IMR-90 (cell line): ENCODE results near the gene SNX27. TPM values are rescaled to one million over a fixed set of nuclear protein-coding genes. Genes with fewer than 3 reads are reported as not detected.

ENCODE experiments used
- ATAC-seq: fragments of 200-7000 bp; cut with Tn5 transposase; 2 replicates; pipeline ENCODE4 v1.9.1; 2020; ENCODE audit warnings: low read depth, mild to moderate bottlenecking, moderate library complexity
- BruUV-seq: library from RNA; stranded (reverse); fragments of 400-500 nt; replicated peaks from 2 replicates; lab custom pipeline; 2021; lab: Mats Ljungman, UMichigan
- CTCF ChIA-PET: fragments of 300-600 bp; formaldehyde crosslinking; extraction: SDS; loops from one replicate; lab custom pipeline; 2021; ENCODE audit warnings: antibody characterized with exemption; lab: Yijun Ruan, JAX
- POLR2A ChIA-PET: fragments of 300-600 bp; sonication (Branson Sonifier 250); formaldehyde crosslinking; loops from one replicate; lab custom pipeline; 2022; ENCODE audit warnings: antibody characterized with exemption; ENCODE audit not compliant: unreplicated experiment; lab: Charles Lee
- DNase-seq: peaks from one replicate; pipeline ENCODE4 v3.0.0; 2013
- H2AFZ ChIP-seq: replicated peaks from 2 replicates; pipeline ENCODE3; 2013; ENCODE audit warnings: low read length, mild to moderate bottlenecking; ENCODE audit not compliant: poor library complexity
- H2AK5ac ChIP-seq: 2 replicates; pipeline ENCODE4 v1.6.1; 2013; ENCODE audit warnings: low read depth, low read length, inconsistent platforms
- H2AK9ac ChIP-seq: replicated peaks from 2 replicates; pipeline ENCODE3; 2013; ENCODE audit warnings: mild to moderate bottlenecking, low read depth, low read length, moderate library complexity; ENCODE audit not compliant: poor library complexity
- H2BK120ac ChIP-seq: 2 replicates; pipeline ENCODE4 v1.6.1; 2013; ENCODE audit warnings: low read depth, low read length, inconsistent platforms
- H2BK15ac ChIP-seq: 3 replicates; pipeline ENCODE4 v1.6.1; 2013; ENCODE audit warnings: low read depth, low read length, inconsistent platforms
- H2BK20ac ChIP-seq: 2 replicates; pipeline ENCODE4 v1.6.1; 2013; ENCODE audit warnings: low read depth, mild to moderate bottlenecking, inconsistent platforms, low read length, moderate library complexity
- H2BK5ac ChIP-seq: 2 replicates; pipeline ENCODE4 v1.6.1; 2013; ENCODE audit warnings: mild to moderate bottlenecking, low read depth, low read length, inconsistent platforms; ENCODE audit not compliant: poor library complexity, severe bottlenecking
- H3K14ac ChIP-seq: replicated peaks from 2 replicates; pipeline ENCODE4 v1.6.1; 2013; ENCODE audit warnings: low read depth, low read length, inconsistent platforms
- H3K18ac ChIP-seq: 2 replicates; pipeline ENCODE4 v1.6.1; 2013; ENCODE audit warnings: low read depth, low read length, control low read depth
- H3K23ac ChIP-seq: 2 replicates; pipeline ENCODE4 v1.6.1; 2013; ENCODE audit warnings: low read depth, low read length, inconsistent platforms
- H3K27ac ChIP-seq: 2 replicates; pipeline ENCODE4 v1.5.1; 2013; ENCODE audit warnings: mild to moderate bottlenecking, control low read depth, low read length; ENCODE audit not compliant: insufficient read depth
- H3K27me3 ChIP-seq: 2 replicates; pipeline ENCODE4 v1.6.1; 2013; ENCODE audit warnings: low read length; ENCODE audit not compliant: control insufficient read depth, insufficient read depth
- H3K36me3 ChIP-seq: 2 replicates; pipeline ENCODE4 v1.6.1; 2013; ENCODE audit warnings: low read length, mixed read lengths; ENCODE audit not compliant: control insufficient read depth, insufficient read depth
- H3K4ac ChIP-seq: 2 replicates; pipeline ENCODE4 v1.6.1; 2013; ENCODE audit warnings: low read depth, low read length, inconsistent platforms
- H3K4me1 ChIP-seq: 2 replicates; pipeline ENCODE4 v1.6.1; 2013; ENCODE audit warnings: low read length, mixed read lengths; ENCODE audit not compliant: control insufficient read depth, insufficient read depth
- H3K4me2 ChIP-seq: 2 replicates; pipeline ENCODE4 v1.6.1; 2013; ENCODE audit warnings: low read depth, mild to moderate bottlenecking, control low read depth, low read length, moderate library complexity
- H3K4me3 ChIP-seq: 2 replicates; pipeline ENCODE4 v1.5.1; 2013; ENCODE audit warnings: low read depth, mild to moderate bottlenecking, control low read depth, low read length, moderate library complexity; ENCODE audit not compliant: insufficient read depth
- H3K56ac ChIP-seq: 2 replicates; pipeline ENCODE4 v1.6.1; 2013; ENCODE audit warnings: low read length, inconsistent platforms; ENCODE audit not compliant: insufficient read depth; ENCODE audit errors: extremely low read depth
- H3K79me1 ChIP-seq, 2 experiments: 2 replicates each; pipeline ENCODE4 v1.6.1; 2013; ENCODE audit warnings: low read length in 2 of 2, inconsistent platforms in 1 of 2, low read depth in 1 of 2
- H3K9ac ChIP-seq: 2 replicates; pipeline ENCODE4 v1.6.1; 2013; ENCODE audit warnings: low read depth, low read length, control low read depth
- H3K9me1 ChIP-seq: 2 replicates; pipeline ENCODE4 v1.6.1; 2013; ENCODE audit warnings: low read length, inconsistent platforms; ENCODE audit not compliant: insufficient read depth
- H3K9me3 ChIP-seq: 2 replicates; pipeline ENCODE4 v1.6.1; 2013; ENCODE audit warnings: low read length; ENCODE audit not compliant: control insufficient read depth, insufficient read depth
- H4K20me1 ChIP-seq: 2 replicates; pipeline ENCODE4 v1.6.1; 2013; ENCODE audit warnings: low read length, inconsistent platforms; ENCODE audit not compliant: insufficient read depth
- H4K5ac ChIP-seq: 2 replicates; pipeline ENCODE4 v1.6.1; 2013; ENCODE audit warnings: mild to moderate bottlenecking, low read depth, low read length, control low read depth
- H4K8ac ChIP-seq, 2 experiments: 2 replicates each; pipeline ENCODE4 v1.6.1; 2013; ENCODE audit warnings: low read depth in 2 of 2, low read length in 2 of 2, control low read depth in 1 of 2, inconsistent platforms in 1 of 2
- H4K91ac ChIP-seq: 2 replicates; pipeline ENCODE4 v1.6.1; 2013; ENCODE audit warnings: low read depth, low read length, inconsistent platforms; ENCODE audit not compliant: insufficient read depth
- BHLHE40 ChIP-seq: fragments of 150-350 bp; IDR thresholded peaks from 2 replicates; pipeline ENCODE4 v1.6.1; 2016; ENCODE audit warnings: mild to moderate bottlenecking, low read depth, low read length
- CEBPB ChIP-seq: IDR thresholded peaks from 2 replicates; pipeline ENCODE4 v1.6.1; 2012; ENCODE audit warnings: low read depth, low read length, improper control_type of control experiment
- CHD1 ChIP-seq: IDR thresholded peaks from 2 replicates; pipeline ENCODE4 v1.6.1; 2012; ENCODE audit warnings: low read depth, low read length, improper control_type of control experiment
- FOS ChIP-seq: fragments of 150-350 bp; IDR thresholded peaks from 2 replicates; pipeline ENCODE4 v1.6.1; 2016; ENCODE audit warnings: low read depth, low read length
- MAFK ChIP-seq: IDR thresholded peaks from 2 replicates; pipeline ENCODE4 v1.6.1; 2012; ENCODE audit warnings: low read depth, low read length, improper control_type of control experiment
- MAZ ChIP-seq: IDR thresholded peaks from 2 replicates; pipeline ENCODE4 v1.6.1; 2012; ENCODE audit warnings: low read depth, mild to moderate bottlenecking, low read length, improper control_type of control experiment, moderate library complexity, borderline replicate concordance
- MXI1 ChIP-seq: IDR thresholded peaks from 2 replicates; pipeline ENCODE4 v1.6.1; 2012; ENCODE audit warnings: low read depth, mild to moderate bottlenecking, low read length, moderate library complexity, borderline replicate concordance
- NFE2L2 ChIP-seq: fragments of 150-350 bp; IDR thresholded peaks from 2 replicates; pipeline ENCODE4 v1.6.1; 2016; ENCODE audit warnings: low read depth, mild to moderate bottlenecking, low read length
- POLR2A ChIP-seq: IDR thresholded peaks from 2 replicates; pipeline ENCODE4 v1.6.1; 2012; ENCODE audit warnings: mild to moderate bottlenecking, low read depth, low read length
- RAD21 ChIP-seq: IDR thresholded peaks from 2 replicates; pipeline ENCODE4 v1.6.1; 2012; ENCODE audit warnings: low read length, improper control_type of control experiment
- RCOR1 ChIP-seq: IDR thresholded peaks from 2 replicates; pipeline ENCODE4 v1.6.1; 2012; ENCODE audit warnings: mild to moderate bottlenecking, low read length, improper control_type of control experiment; ENCODE audit not compliant: insufficient replicate concordance
- RFX5 ChIP-seq: IDR thresholded peaks from 2 replicates; pipeline ENCODE4 v1.8.0; 2012; ENCODE audit warnings: low read depth, mild to moderate bottlenecking, low read length, moderate library complexity
- SMC3 ChIP-seq: fragments of 150-350 bp; IDR thresholded peaks from 2 replicates; pipeline ENCODE4 v1.6.1; 2016; ENCODE audit warnings: low read depth, mild to moderate bottlenecking, antibody characterized with exemption, low read length, moderate library complexity
- WGBS, 2 experiments: methylation state at CpG; one replicate each; pipeline versions ENCODE4 v1.1.5 to v1.1.7; 2013; ENCODE audit warnings: missing lambda C conversion rate in 2 of 2; ENCODE audit not compliant: insufficient read length in 1 of 2; ENCODE audit errors: extremely low coverage in 2 of 2; 5-methylcytosine and 5-hydroxymethylcytosine counted together
- dilution Hi-C: fragments of 300-500 bp; cut with HindIII; formaldehyde crosslinking; loops from one replicate; pipeline ENCODE4 v1.14.3; 2018; ENCODE audit warnings: low sequenced_read_pairs; ENCODE audit not compliant: unreplicated experiment
- in situ Hi-C: fragments of 300-500 bp; cut with MboI; formaldehyde crosslinking; loops from 3 replicates; pipeline ENCODE4 v1.14.3; 2019; ENCODE audit warnings: low sequenced_read_pairs, inconsistent platforms, mixed read lengths
- intact Hi-C: fragments of 100-400 bp; cut with micrococcal nuclease; formaldehyde crosslinking; loops from 2 replicates; pipeline ENCODE4 v1.10.0; 2022
- polyA plus RNA-seq, 3 experiments: library from polyadenylated mRNA; depleted of rRNA; stranded (reverse); fragments of >200 nt; gene quantifications; 2 replicates each; pipeline ENCODE4 v1.2.3, GENCODE V29; 2012; ENCODE audit warnings: low replicate concordance in 1 of 3
- total RNA-seq: library from RNA; depleted of rRNA; stranded (reverse); fragments of >200 nt; gene quantifications from 2 replicates; pipeline ENCODE4 v1.2.3, GENCODE V29; 2012
- TF ChIP-seq, protein P1 (sequence below): conservative IDR thresholded peaks from 2 replicates; pipeline ENCODE4 v1.5.1; 2012; ENCODE audit warnings: mild to moderate bottlenecking, low read depth, low read length, improper control_type of control experiment
- TF ChIP-seq, protein P2 (sequence below): fragments of 150-350 bp; IDR thresholded peaks from 2 replicates; pipeline ENCODE4 v1.6.1; 2016; ENCODE audit warnings: low read depth, mild to moderate bottlenecking, low read length, moderate library complexity, borderline replicate concordance
- TF ChIP-seq, protein P3 (sequence below): fragments of 150-350 bp; IDR thresholded peaks from 2 replicates; pipeline ENCODE4 v1.6.1; 2017; ENCODE audit warnings: mild to moderate bottlenecking, antibody characterized with exemption, low read length, low read depth

The SNX27 gene
- total and polyA plus RNA-seq, 2 of the 4 experiments (the other 2 are of a cell fraction): 12.3 to 25.6 TPM

DNA sequence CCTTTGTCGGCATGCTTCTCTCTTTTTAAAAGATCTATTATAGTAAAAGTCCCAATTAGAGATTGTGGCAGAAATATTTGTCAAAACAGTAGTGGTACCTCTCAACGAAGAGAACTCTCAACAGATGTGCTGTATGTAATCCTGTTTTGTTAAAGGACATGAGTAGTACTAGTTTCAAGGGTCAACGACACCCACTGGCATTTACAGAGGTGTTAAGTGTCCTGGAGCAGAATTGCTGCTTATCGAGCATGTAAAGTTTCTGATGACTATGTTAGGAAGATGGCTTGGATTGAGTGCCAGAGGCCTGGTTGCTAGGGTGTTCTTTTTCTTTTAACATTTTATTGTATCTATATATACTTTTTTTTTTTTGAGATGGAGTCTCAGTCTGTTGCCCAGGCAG lies 77.6 kb downstream of the SNX27 start:
- Histone ChIP-seq H3K36me3 (peaks cover 16% of the 10 kb centered on the region), H3K27ac (no peak overlapping the region), H3K56ac (no peak overlapping the region), H2AK5ac (no peak overlapping the region), H2BK20ac (no peak overlapping the region), H3K18ac (no peak overlapping the region), H3K9me1 (no peaks in the 10 kb centered on the region), H3K4me2 (no peak overlapping the region), H2BK15ac (no peak overlapping the region), H3K4ac (no peak overlapping the region), H3K4me1 (no peaks in the 10 kb centered on the region), H2BK5ac (no peak overlapping the region), H3K4me3 (no peak overlapping the region), H3K79me1 (no peaks in the 10 kb centered on the region), H3K27me3 (no peaks in the 10 kb centered on the region), H3K14ac (no peak overlapping the region), H4K5ac (no peak overlapping the region), H3K9ac (no peak overlapping the region), H2AK9ac (no peak overlapping the region), H2BK120ac (no peak overlapping the region), H2AFZ (no peak overlapping the region), H4K8ac (no peak overlapping the region), H4K20me1 (no peaks in the 10 kb centered on the region), H3K9me3 (no peaks in the 10 kb centered on the region), H4K91ac (no peak overlapping the region), H3K23ac (no peak overlapping the region)
- in situ Hi-C loops (no loop called here), dilution Hi-C loops (no loop called here), intact Hi-C loops (no loop called here)
- POLR2A ChIA-PET: no interaction called here
- TF ChIP-seq, protein P1, sequence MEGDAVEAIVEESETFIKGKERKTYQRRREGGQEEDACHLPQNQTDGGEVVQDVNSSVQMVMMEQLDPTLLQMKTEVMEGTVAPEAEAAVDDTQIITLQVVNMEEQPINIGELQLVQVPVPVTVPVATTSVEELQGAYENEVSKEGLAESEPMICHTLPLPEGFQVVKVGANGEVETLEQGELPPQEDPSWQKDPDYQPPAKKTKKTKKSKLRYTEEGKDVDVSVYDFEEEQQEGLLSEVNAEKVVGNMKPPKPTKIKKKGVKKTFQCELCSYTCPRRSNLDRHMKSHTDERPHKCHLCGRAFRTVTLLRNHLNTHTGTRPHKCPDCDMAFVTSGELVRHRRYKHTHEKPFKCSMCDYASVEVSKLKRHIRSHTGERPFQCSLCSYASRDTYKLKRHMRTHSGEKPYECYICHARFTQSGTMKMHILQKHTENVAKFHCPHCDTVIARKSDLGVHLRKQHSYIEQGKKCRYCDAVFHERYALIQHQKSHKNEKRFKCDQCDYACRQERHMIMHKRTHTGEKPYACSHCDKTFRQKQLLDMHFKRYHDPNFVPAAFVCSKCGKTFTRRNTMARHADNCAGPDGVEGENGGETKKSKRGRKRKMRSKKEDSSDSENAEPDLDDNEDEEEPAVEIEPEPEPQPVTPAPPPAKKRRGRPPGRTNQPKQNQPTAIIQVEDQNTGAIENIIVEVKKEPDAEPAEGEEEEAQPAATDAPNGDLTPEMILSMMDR: no peak
- TF ChIP-seq CEBPB: no peak
- no peak for TF ChIP-seq MAFK
- TF ChIP-seq RCOR1: no peak
- TF ChIP-seq SMC3: no peak
- TF ChIP-seq CHD1: no peak
- TF ChIP-seq RFX5: no peak
- no peak for TF ChIP-seq NFE2L2
- no peak for TF ChIP-seq BHLHE40
- no peak for TF ChIP-seq MAZ
- TF ChIP-seq, protein P2, sequence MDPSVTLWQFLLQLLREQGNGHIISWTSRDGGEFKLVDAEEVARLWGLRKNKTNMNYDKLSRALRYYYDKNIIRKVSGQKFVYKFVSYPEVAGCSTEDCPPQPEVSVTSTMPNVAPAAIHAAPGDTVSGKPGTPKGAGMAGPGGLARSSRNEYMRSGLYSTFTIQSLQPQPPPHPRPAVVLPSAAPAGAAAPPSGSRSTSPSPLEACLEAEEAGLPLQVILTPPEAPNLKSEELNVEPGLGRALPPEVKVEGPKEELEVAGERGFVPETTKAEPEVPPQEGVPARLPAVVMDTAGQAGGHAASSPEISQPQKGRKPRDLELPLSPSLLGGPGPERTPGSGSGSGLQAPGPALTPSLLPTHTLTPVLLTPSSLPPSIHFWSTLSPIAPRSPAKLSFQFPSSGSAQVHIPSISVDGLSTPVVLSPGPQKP: no peak
- TF ChIP-seq RAD21: no peak
- TF ChIP-seq, protein P3, sequence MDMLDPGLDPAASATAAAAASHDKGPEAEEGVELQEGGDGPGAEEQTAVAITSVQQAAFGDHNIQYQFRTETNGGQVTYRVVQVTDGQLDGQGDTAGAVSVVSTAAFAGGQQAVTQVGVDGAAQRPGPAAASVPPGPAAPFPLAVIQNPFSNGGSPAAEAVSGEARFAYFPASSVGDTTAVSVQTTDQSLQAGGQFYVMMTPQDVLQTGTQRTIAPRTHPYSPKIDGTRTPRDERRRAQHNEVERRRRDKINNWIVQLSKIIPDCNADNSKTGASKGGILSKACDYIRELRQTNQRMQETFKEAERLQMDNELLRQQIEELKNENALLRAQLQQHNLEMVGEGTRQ: no peak
- no peak for TF ChIP-seq FOS
- TF ChIP-seq MXI1: no peak
- no peak for TF ChIP-seq POLR2A
- no TSS peak for BruUV-seq
- CTCF ChIA-PET: no interaction called here
- DNase-seq: no peak
- ATAC-seq: no peak
- no CpG with 5 or more reads among the region's 4 CpGs for WGBS, 2 experiments
